ENCODE measurements around the gene CACNB2. TPM values are rescaled to one million over a fixed set of nuclear protein-coding genes. Genes with fewer than 3 reads are reported as not detected.

The CACNB2 gene
- total RNA-seq, 2 donors from 2014 or later: 4.5 to 56.7 TPM

- TF ChIP-seq CTCF (IDR thresholded peaks at IDR 0.05): no peak
- no peaks in the 10 kb centered on the region for H3K27me3 ChIP-seq (replicated peaks; ENCODE audit: insufficient read depth)
- DNase-seq (ENCODE audit: low spot score): no peak
- ATAC-seq (ENCODE audit: insufficient number of reproducible peaks, low FRiP score, low read depth): no peak
- H3K4me3 ChIP-seq: peak overlapping the region; percentile 58
- H3K4me1 ChIP-seq (ENCODE audit: control insufficient read depth in 1 of 2, low read depth in 2 of 2): no peaks in the 10 kb centered on the region
- no peaks in the 10 kb centered on the region for H3K9me3 ChIP-seq
- no peaks in the 10 kb centered on the region for H3K36me3 ChIP-seq
- no peak overlapping the region for H3K27ac ChIP-seq
These were observed 260.7 kb downstream of the CACNB2 start for GRCh38 chr10:18400906-18401245.

GRCh38 chr10:18401416-18402195, 261.4 kb downstream of the CACNB2 start:
- Histone ChIP-seq H3K27me3 (replicated peaks; ENCODE audit: insufficient read depth) (no peaks in the 10 kb centered on the region), H3K36me3 (no peaks in the 10 kb centered on the region), H3K9me3 (no peaks in the 10 kb centered on the region), H3K27ac (no peak overlapping the region), H3K4me1 (ENCODE audit: control insufficient read depth in 1 of 2, low read depth in 2 of 2) (no peaks in the 10 kb centered on the region), H3K4me3 (no peak overlapping the region)
- DNase-seq (ENCODE audit: low spot score) (no peak), ATAC-seq (ENCODE audit: insufficient number of reproducible peaks, low FRiP score, low read depth) (no peak)
- TF ChIP-seq CTCF (IDR thresholded peaks at IDR 0.05): no peak

- TF ChIP-seq CTCF (IDR thresholded peaks at IDR 0.05): no peak
- Histone ChIP-seq H3K4me3 (no peak overlapping the region), H3K27me3 (replicated peaks; ENCODE audit: insufficient read depth) (no peaks in the 10 kb centered on the region), H3K4me1 (ENCODE audit: control insufficient read depth in 1 of 2, low read depth in 2 of 2) (no peaks in the 10 kb centered on the region), H3K27ac (no peak overlapping the region), H3K36me3 (no peaks in the 10 kb centered on the region), H3K9me3 (no peaks in the 10 kb centered on the region)
- ATAC-seq (ENCODE audit: insufficient number of reproducible peaks, low FRiP score, low read depth) (no peak), DNase-seq (ENCODE audit: low spot score) (no peak)
These were observed 262.6 kb downstream of the CACNB2 start for GRCh38 chr10:18402853-18403252.

GRCh38 chr10:18404530-18404929, 264.3 kb downstream of the CACNB2 start:
- no peak overlapping the region for H3K27ac ChIP-seq
- no peaks in the 10 kb centered on the region for H3K4me1 ChIP-seq (ENCODE audit: control insufficient read depth in 1 of 2, low read depth in 2 of 2)
- H3K9me3 ChIP-seq: no peaks in the 10 kb centered on the region
- ATAC-seq (ENCODE audit: insufficient number of reproducible peaks, low FRiP score, low read depth) (no peak), DNase-seq (ENCODE audit: low spot score) (no peak)
- no peak for TF ChIP-seq CTCF (IDR thresholded peaks at IDR 0.05)
- no peak overlapping the region for H3K4me3 ChIP-seq
- no peaks in the 10 kb centered on the region for H3K27me3 ChIP-seq (replicated peaks; ENCODE audit: insufficient read depth)
- no peaks in the 10 kb centered on the region for H3K36me3 ChIP-seq

GRCh38 chr10:18406136-18406535, 265.9 kb downstream of the CACNB2 start:
- Histone ChIP-seq H3K36me3 (no peaks in the 10 kb centered on the region), H3K4me3 (no peak overlapping the region), H3K4me1 (ENCODE audit: control insufficient read depth in 1 of 2, low read depth in 2 of 2) (no peaks in the 10 kb centered on the region), H3K27ac (no peak overlapping the region), H3K27me3 (replicated peaks; ENCODE audit: insufficient read depth) (no peaks in the 10 kb centered on the region), H3K9me3 (no peaks in the 10 kb centered on the region)
- no peak for DNase-seq (ENCODE audit: low spot score)
- no peak for ATAC-seq (ENCODE audit: insufficient number of reproducible peaks, low FRiP score, low read depth)
- TF ChIP-seq CTCF (IDR thresholded peaks at IDR 0.05): no peak
